GF-D8 (cell line): ENCODE data around the gene MEF2B.
"Not testable (repeated sequence)": the region's sequence is repeated elsewhere in the genome, so short reads cannot be mapped to it uniquely, and the experiment has no call there.

Experiments used
- DNase-seq: peaks from one replicate; lab custom pipeline; 2025; lab: John Stamatoyannopoulos, UW

MEF2B gene

DNA sequence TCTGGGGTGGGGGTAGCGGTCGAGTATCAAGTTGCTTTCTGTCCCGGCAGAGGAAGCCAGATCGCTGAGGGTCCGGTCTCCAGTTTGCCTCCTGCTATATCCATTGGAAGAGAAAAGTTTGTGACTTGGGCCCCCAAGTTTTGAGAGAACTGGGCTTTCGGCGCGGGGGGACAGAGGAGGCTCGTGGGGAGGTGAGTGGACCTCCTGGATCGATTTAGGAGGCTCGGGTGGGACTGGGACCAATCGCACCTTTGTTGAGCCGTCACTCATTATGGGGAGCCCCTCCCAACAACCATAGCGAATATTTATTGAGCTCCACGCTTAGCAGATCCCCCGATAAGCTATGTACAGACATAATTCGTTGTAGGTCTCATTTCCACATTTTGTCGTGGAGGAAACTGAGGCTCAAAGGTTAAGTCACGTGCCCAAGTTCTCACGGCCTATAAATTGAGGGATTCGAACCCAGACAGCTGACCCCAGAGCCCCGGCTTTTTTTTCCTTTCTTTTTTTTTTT lies 22.9 kb upstream of the MEF2B start:
- DNase-seq = no peak

DNA sequence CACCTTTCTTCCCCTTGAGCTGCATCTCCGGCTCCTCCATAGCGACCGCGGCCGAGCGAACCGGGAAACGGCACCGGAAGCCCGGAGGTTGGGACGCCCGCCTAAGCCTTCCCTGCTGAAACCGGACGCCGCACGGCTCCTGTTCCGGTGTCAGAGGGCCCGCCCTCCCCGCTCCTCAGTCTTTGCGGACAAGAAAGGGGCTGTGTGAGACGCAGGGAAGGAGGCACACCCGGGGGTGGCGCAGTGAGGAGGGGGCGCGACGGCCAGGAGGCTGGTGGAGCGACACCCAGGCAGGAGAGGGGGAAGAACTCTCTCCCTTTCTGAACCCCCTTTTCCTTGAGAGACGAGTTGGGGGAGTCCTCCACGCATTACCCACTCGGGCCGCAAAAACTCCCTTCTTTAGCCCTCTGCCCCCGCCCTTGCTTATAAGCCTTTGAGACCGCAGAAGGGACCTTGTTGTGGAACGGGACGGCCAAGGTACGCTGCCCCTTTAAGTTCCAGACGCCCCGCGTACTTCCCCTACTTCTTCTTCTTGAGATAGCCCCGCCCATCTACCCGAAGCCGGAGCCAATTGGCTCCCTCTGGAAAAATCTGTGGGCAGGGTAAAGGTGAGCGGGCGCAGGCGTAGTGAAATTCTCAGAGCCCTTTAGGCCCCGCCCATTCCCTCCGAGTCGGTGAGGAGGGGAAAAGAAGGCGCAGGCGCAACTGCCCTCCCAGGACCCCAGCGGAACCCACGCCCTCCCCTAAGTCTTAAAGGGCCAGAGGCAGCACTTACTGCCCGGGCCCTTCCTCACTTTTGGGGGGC lies 22.2 kb upstream of the MEF2B start, which contains the start of the genes BORCS8 and RFXANK:
Gene BORCS8 (minus strand): TSS at position 75 of the 805 bp plus-strand sequence. CDS start 35 bp downstream, at position 40.
Gene RFXANK (plus strand): TSS at position 181 of the 805 bp plus-strand sequence. CDS start 1,689 bp downstream, outside the sequence.
- DNase-seq = peak; percentile 97

DNA sequence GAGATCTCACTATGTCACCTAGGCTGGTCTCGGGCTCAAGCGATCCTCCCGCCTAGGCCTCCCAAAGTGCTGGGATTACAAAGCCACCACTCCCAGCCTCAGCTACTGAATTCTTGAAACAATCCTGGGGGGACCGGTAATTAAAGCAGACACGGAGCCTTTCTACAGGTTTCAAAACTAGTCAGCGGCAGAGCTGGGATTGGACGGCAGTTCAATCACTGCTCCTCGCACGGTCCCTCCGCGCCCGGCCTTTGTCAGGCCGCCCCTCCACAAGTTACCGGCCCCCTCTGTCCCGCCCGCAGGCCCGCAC lies 21.7 kb upstream of the MEF2B start:
- DNase-seq = no peak

DNA sequence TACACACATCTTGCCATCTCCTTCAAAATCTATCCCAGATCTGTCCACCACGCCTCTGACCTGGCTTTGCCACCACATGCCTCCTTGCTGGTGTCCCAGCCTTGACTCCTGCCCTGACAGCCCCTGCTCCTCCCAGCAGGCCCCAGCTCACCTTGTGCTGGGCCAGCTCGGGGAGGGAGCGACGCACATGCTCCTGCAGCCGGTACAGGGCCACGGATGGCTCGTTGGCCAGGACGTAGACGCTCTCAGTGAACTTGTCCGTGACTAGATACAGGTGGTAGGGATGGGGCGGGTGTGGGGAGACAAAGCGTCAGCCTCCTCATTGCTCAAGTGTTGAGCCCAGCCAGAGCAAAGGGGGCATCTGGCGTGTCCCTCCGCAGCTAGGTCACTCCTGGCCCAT lies 16.7 kb upstream of the MEF2B start:
- no peak for DNase-seq

DNA sequence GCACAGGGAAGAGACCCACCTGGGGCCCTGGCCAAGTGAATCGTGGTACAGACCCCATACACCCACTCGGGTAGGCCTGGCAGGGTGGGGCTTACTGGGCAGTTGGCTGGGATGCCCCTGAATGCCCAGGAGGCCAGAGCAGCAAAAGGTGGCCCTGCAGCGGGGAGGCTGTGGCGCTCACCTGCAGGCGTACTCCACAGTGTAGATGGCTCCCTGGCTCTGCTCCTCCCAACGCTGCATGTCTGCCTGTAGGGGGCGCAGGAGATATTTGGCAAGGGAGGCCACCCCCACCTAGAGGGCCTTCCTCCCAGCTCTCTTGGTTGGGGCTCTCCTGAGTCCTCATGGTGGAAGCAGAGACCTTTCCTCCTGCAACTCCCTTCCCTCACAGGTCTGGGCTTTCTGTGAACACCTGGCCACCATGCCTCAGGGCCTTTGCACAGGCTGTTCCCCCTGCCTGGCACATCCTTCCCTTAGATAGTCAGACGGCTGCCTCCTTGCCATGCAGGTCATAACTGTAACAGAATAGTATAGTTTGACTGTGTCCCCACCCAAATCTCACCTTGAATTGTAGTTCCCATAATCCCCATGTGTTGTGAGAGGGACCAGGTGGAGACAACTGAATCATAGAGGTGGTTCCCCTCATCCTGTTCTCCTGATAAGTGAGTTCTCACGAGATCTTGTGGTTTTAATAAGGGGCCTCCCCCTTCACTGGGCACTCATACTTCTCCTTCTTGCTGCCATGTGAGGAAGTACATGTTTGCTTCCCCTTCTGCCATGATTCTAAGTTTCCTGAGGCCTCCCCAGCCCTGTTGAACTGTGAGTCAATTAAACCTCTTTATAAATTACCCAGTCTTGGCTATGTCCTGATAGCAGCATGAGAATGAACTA lies 16.0 kb upstream of the MEF2B start:
- peak; percentile 77 for DNase-seq

DNA sequence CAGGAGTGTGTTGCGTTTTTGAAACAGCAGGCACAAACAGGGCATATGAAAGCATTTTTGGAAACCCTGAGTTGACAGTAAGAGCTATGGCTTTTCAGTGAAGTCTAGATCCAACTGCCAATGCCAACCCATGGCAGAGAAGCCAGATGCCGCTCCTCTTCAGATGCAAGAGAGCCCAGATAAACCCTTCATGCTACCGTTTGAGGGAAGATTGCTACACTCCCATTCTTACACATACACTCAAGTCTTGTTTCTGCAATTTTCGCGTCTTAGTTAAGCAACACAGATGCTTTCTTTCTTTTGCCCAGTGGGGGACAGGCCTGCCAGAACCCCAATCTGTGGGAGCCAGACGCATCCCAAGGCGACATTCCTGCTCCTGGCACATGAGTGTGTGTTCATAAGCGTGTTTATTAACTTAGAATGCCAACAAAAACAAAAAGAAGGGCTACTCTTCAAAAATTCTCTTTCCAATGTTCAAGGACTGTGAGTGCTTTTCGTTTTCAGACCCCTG lies 11.5 kb upstream of the MEF2B start:
- no peak for DNase-seq

DNA sequence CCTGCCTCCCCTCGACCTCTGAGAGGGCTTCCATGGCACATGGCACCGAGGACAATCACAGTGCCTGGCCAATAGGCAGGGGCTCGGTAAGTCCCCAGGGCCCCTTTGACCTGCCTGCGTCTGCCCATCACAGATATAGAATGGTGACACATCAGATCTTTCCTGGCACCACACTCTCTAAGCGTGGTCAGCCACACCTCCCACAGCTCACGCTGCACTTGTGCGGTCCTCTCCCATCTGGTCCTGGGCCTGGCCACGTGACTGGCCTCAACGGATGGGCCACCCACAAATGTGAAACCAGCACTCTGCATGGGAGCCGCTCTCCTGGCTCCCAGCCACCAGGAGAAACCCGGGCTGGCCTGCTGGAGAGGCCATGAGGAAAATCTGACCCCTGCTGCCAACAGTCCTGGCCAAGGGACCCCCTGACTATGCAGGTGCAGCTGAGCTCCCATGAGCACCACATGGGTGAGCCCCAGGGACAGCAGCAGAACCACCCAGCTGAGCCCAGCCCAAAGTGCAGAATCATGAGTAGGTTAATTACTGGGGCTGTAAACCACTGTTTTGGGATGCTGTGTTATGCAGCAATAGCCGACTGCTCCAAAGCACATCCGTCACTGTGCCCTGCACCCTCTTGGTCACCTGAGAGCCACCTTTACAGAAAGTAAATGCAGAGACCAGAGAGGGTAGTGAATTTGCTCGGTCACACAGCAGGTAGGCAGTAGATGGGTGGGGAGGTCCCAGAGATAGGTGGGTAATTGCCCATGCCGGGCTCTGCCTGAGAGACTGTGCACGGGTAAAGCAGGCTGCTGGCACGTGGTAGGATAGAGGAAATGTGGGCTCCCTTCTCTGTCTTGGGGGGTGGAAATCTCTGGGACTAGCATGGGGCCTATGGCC lies 9.7 kb upstream of the MEF2B start:
- DNase-seq = no peak

DNA sequence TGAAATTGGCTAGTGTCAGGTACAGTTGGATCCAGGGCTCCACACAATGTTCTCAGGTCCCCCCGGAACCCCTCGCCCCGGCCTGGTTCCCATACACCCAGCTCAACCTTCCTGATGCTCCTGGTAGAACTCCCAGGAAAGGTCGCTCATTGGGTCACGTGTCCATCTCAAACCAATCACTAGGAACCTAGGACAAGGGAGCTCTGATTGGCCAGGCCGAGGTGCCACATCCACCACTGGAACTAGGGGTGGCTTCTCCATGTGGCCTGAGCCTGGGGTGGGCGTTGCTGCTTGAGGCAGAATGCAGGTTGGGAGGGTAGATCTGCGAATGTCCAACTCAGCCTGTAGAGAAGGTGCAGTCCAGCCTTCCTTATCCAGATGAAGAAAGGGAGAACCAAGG lies 6.9 kb upstream of the MEF2B start:
- no peak for DNase-seq

DNA sequence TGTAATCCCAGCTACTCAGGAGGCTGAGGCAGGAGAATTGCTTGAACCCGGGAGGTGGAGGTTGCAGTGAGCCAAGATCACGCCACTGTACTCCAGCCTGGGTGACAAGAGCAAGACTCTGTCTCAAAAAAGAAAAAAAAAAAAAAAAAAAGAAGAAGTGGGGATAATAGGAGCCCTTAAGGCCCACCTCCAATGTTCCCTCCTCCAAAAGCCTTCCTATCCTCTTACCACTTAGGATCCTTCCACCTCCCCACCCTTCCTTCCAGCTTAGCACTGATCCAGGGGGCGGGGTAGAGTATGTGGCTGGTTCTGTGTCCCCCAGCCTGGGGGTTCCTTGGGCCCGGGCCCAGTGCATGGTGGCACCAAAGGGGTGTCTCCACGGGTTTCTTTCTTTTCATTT lies 3.2 kb upstream of the MEF2B start:
- DNase-seq = not testable (repeated sequence)

DNA sequence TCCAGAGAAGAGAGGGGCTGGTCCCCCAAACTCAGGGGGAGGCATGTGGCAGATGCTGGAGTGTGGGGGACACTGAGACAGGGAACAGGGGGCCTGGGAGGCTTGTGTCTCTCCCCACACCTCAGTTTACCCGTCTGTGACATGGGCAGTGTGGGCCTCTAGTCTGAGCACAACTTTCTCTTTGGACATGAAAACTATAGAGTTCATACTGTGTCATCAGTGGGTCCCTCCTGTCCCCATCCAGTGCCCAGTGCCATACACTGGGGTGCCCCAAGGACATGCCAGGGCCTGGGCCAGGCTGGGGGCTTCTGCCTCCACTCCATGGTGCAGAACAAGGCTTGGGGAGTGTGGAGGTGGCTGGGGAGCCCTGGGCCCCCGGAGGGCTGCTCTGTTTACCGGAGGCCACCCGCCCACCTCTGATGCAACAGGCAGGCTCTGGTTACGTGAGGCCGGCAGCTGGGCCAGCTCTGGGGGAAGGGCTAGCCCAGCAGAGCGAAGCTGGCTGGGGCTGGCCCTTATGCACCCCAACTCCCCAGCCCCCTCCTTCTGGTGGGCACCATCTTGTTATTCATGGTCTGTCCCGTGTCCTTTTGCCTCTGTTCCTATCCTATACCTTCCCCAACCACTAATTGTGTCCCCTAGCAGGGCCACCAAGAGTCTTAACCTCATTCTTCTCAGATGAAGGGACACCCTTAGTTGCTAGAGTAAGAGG lies 1.9 kb upstream of the MEF2B start:
- DNase-seq = peak; percentile 26

DNA sequence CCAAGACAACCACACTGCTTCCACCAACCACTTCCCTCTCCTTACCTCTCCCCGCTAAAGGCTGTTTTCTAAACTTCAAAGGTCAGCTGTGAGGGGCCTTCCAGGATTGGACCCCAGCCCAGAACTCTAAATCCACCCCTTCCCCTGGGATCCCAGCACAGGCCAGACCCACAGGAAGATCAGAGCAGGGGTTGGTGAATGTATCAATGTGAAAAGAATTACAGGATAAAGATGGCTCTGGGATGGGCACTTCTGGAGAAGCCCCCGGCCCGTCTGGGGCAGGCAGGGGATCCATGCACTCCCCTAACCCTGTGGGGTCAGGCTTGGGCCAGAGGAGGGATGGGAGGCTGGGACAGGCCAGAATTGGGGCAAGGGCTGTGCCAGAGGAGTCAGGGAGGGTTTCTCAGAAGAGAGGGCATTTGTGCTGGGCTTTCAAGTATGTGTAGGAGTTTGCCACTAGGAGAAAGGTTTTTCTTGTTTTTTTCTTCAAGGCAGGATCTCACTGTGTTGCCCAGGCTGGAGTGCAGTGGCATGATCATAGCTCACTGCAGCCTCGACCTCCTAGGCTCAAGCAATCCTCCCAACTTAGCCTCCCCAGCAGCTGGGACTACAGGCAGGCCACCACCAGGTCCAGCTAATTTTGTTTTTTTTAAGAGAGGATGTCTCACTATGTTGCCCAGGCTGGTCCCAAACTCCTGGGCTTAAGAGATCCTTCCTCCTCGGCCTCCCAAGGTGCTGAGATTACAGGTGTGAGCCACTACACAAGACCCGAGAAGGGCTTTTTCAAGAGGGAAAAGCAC lies 1.0 kb upstream of the MEF2B start:
- no peak for DNase-seq

DNA sequence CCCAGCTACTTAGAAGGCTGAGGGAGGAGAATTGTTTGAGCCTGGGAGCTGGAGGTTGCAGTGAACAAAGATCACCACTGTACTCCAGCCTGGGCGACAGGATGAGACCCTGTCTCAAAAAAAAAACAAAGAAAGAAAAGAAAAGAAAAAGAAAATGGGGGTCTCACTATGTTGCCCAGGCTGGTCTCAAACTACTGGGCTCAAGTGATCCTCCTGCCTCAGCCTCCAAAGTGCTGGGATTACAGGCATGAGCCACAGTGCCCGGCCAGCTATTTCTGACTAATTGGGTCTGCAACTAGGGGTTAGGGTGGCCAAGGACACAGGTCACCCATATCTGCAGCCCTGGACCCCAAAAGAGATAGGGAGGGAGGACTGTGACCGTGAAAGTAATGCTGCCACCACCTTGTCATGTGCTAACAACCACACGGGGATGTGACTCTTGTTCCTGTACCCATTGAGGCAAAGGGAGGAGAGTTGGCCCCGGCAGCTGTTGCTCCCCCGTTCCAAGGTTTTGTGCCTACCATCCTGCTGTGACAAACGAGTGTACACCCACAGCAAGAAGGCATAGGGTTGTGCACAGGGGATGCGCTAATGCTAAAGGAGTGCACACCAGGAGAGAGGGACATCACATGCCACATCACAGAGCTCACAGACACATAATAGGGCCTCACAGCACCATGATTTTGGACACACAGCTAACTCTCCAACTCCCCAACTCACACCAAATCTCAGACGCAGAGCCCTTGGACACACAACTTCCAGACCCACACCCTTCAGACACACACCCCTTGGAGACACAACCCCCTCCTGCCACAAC lies 619 bp downstream of the MEF2B start:
- no peak for DNase-seq

DNA sequence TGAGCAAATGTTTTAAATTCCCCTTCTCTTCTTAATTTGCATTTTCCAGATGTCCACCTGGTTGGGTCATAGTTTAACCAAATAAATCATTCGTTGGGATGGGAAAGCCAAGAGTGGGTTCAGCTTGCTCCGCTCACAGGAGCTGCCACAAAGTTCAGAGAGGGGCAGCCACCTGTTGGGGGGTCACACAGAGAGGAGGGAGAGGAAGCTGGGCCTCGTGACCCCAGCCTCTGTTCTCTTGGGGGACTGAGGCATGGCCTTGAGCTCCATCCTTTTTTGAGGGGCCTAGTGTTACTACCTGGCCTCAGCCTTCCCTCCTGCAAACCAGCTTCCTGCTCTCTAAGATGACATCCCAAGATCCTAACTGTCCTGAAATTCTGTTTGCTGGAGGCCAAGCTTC lies 2.5 kb downstream of the MEF2B start:
- DNase-seq = no peak

DNA sequence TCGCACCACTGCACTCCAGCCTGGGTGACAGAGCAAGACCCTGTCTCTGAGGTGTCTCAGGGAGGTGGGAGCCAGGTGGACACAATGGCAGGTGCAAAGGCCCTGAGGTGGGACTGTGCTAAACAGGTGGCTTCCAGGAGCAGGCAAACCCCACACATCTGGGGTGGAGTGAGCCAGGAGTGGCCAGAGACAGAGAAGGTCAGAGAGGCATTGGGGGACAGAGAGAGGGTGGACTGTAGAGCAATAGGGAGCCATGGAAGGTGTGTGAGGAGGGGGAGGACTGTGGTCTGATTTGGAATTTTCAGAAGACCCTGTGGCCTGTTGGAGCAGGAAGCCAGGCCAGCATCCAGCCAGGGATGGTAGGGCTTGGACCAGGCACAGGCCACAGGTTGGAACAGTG lies 4.7 kb downstream of the MEF2B start:
- DNase-seq = no peak

DNA sequence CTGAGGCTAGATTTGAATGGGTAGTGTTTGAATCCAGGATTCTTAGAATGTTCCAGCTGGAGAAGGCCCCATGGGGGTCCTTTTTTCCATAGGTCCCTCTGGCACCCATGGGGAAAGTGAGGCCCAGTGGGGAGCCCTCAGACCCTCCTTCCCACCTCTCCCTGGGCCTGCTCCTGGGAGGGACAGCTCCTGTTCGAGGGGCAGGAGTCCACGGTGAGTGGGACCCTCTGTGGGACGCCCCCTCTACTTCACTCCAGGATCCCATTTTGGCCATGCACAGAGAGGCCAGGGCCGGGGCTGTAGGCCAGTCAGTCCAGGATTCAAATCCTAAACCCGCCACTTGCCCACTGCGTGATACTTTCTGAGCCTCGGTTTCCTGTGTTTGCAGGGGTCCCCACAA lies 7.6 kb downstream of the MEF2B start:
- DNase-seq = no peak

DNA sequence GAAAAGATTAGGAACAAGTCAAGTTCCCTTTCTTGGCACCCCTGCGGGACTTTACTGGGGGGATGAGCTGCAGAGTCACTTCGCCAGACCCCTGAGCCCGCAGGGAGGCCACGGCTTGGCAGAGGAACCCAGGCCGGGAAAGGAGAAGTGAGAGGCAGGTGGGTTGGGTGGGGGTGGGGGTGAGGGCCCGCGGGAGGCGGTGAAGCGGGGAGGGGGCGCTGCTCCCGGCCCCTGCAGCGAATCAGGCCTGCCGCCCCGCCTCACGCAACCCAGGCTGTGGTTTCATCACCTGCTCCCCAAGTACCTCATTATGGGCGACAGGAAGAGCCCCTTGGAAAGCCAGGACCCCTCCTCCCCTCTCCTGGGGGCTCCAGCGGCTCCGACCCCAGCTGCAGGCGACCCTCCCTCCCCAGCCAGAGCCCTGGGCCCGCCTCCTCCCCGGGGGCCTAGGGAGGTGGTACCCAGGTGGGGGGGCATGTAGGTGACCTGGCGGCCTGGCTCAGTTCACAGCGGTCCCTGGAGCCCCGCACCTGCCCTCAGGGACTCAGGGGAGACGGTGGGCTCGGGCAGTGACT lies 9.5 kb downstream of the MEF2B start:
- no peak for DNase-seq

DNA sequence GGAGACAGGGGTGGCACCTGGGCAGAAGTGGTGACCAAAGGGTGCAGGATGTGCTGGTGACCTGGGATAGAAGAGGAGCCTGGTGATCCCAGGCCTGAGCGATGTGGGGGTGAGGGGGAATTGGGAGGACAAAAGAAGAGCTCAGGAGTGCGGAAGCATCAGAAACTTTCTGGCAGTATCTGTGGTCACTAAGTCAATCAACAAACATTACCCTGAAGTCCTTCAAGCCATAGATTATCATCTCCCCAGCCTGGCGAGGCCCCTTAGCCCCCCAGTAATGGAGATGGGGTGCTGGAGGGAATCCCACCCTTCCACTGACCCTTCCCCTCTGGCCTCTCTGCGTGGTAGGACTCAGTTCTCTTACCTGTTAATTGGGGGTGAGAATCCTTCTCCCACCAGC lies 10.5 kb downstream of the MEF2B start:
- no peak for DNase-seq

DNA sequence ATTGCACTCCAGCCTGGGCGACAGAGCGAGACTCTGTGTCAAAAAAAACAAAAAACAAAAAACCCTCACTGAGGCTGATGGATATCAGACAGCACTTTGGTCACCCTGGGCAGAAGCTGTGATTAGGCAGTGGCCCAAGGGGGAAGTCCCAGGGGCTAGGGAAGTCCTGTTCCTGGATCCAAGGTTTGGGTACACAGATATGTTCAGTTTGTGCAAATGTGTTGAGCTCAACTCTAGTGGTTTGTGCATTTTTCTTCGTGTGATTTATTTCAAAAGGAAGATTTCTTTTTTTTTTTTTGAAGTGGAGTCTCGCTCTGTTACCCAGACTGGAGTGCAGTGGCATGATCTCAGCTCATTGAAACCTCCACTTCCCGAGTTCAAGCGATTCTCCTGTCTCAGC lies 12.3 kb downstream of the MEF2B start:
- DNase-seq = no peak
